ENCODE results near the gene RGMA.

The RGMA gene

DNA sequence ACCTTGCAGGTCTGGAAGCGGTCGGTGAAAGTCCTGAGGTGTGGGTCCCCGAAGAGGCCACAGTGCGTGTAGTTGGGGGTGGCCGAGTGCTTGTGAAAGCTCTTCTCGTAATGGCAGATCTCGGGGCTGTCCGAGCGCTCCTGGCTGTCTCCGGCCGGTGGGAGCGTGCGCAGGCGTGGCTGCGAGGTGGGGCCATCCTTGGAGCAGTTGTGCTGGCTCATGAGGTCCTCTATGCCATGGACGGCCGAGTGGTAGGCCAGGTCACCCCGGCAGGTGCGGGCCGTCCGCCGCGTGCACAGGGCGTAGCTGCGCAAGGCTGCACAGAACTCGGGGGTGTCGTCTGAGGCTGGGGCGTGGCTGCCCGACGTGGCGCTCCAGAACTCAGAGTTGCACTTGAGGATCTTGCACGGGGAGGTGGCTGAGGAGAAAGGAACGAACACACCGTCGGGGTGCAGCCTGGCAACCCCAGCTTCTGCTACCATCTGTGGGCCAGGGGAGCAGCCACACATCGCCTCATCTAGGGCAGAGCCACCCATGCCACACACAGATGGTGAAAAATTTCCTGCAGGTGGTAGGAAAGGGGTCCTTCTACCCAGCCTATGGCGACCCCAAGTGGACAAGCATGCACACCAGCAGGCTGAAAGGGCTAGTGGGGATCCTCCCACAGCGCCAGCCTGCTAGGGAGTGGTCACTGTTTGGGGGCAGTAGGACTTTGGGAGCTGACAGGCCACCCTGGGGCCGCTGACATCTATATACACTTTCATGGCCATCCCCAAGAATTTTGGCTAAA, 36.7 kb downstream of the RGMA start:
- FAIRE-seq, result no peak
- TF ChIP-seq SPI1 (IDR thresholded peaks at IDR 0.05; ENCODE audit: low read depth, low read length), result no peak
- no peak for TF ChIP-seq PAX5 (IDR thresholded peaks at IDR 0.05; ENCODE audit: insufficient read depth, low read length, severe bottlenecking)
- TF ChIP-seq TAF1 (IDR thresholded peaks at IDR 0.05; ENCODE audit: low read depth, low read length), result no peak
- TF ChIP-seq POLR2AphosphoS5 (IDR thresholded peaks at IDR 0.05; ENCODE audit: low read depth, low read length), result no peak
- no peak for TF ChIP-seq POU2F2 (IDR thresholded peaks at IDR 0.05; ENCODE audit: low read depth, low read length)
- no peak for TF ChIP-seq POLR2A (IDR thresholded peaks at IDR 0.05; ENCODE audit: low read depth, low read length)
- DNase-seq (ENCODE audit: insufficient read length, low spot score), result no peak

DNA sequence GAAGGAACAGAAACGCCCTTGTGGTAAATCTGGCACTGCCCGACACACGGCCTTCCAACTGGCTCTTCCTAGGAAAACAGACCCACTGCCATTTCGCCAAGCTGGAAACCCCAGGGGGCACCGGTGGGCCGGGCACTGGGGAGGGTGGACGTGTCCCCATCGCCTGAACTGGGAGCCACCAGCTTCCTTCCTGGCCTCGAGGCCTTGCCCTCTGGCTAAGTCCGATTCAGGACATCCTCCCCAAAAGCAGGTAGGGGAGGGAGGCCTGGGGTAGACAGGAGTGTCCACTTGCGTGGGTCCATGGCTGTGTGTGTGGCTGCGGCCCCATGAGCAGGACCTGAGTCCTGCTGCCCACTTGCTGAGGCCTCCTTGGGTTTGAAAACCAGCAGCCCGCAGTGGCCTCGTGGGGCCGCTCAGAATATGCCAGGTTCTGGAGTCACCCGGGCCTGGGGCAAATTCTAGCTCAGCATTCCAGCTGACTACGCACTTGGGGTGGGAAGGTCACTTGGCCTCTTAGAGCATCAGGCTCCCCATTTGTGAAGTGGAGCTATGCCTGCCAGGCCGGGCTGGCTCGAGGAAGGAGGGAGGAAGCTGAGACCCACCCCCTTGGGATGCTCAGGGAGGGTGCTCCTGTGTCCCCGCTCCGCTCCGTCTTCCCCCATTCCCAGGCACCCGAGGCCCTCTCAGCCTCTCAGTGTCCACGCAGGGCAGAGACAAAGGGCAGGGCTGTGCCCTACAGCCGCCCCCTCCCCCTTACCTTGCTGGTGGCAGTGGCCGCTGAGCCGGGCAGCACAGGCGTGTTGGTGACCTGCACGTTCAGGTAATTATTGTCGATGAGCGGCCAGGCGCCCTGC, 37.5 kb downstream of the RGMA start:
- no peak for TF ChIP-seq TAF1 (IDR thresholded peaks at IDR 0.05; ENCODE audit: low read depth, low read length)
- no peak for TF ChIP-seq POU2F2 (IDR thresholded peaks at IDR 0.05; ENCODE audit: low read depth, low read length)
- no peak for TF ChIP-seq SPI1 (IDR thresholded peaks at IDR 0.05; ENCODE audit: low read depth, low read length)
- no peak for TF ChIP-seq POLR2A (IDR thresholded peaks at IDR 0.05; ENCODE audit: low read depth, low read length)
- no peak for TF ChIP-seq POLR2AphosphoS5 (IDR thresholded peaks at IDR 0.05; ENCODE audit: low read depth, low read length)
- no peak for DNase-seq (ENCODE audit: insufficient read length, low spot score)
- no peak for FAIRE-seq

DNA sequence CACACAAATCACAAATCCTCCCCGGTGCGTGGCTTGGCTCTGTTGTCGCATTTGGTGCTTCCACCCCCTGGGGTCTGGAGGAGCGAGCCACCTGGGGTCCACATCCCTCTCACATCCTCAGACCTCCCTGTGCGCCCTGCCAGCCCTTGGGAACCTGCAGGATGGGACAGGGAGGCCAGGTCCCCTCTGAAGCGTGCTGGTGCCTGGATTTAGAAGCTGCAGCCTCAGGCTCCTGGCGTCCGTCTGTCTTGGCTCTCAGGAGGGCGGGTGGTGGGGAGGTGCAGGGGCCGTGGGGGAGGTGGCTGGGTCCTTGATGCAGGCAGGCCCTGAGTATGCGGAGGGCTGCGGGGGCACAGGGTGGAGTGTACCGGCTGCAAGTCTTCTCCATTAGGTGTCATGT, 38.4 kb downstream of the RGMA start:
- FAIRE-seq, result no peak
- TF ChIP-seq SPI1 (IDR thresholded peaks at IDR 0.05; ENCODE audit: low read depth, low read length) (no peak), PAX5 (IDR thresholded peaks at IDR 0.05; ENCODE audit: insufficient read depth, low read length, severe bottlenecking) (no peak), POLR2A (IDR thresholded peaks at IDR 0.05; ENCODE audit: low read depth, low read length) (no peak), TAF1 (IDR thresholded peaks at IDR 0.05; ENCODE audit: low read depth, low read length) (no peak), POLR2AphosphoS5 (IDR thresholded peaks at IDR 0.05; ENCODE audit: low read depth, low read length) (no peak), POU2F2 (IDR thresholded peaks at IDR 0.05; ENCODE audit: low read depth, low read length) (no peak)

DNA sequence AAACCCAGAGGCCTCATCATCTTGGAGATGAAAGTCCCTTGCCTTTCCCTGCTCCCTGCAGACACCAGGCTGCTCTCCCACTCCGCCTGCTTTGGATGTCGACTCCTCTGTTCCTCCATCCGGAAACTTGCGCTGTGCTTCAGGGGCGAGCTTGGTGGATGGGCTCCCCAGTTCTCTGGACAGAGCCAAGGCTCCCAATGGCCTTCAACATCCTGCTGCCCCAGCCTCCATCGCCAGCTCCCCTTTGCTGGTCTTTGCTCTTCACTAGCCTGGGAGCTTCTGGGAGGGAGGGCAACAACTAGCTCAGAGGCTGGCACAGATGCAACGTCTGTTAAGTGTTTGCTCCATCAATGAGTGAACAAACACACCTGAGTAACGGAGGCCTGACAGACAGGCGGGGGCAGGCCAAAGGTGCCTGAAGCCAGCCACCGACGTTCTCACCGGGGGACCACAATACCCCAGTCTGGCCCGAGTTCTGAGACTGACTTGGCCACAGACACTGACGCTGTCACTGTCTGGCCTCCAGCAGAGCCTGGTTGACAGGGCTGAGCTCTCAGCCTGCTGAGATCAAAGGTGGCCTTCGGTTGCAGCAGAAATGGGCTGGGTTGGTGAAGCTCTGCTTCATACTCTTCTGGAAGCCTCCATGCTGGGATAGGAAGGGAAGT, 39.0 kb downstream of the RGMA start:
- DNase-seq (ENCODE audit: insufficient read length, low spot score) (no peak), FAIRE-seq (no peak)
- TF ChIP-seq TAF1 (IDR thresholded peaks at IDR 0.05; ENCODE audit: low read depth, low read length) (no peak), SPI1 (IDR thresholded peaks at IDR 0.05; ENCODE audit: low read depth, low read length) (no peak), POU2F2 (IDR thresholded peaks at IDR 0.05; ENCODE audit: low read depth, low read length) (no peak), PAX5 (IDR thresholded peaks at IDR 0.05; ENCODE audit: insufficient read depth, low read length, severe bottlenecking) (no peak), POLR2A (IDR thresholded peaks at IDR 0.05; ENCODE audit: low read depth, low read length) (no peak), POLR2AphosphoS5 (IDR thresholded peaks at IDR 0.05; ENCODE audit: low read depth, low read length) (no peak)

More for the DNA sequence above, 38.4 kb downstream of the RGMA start:
- DNase-seq (ENCODE audit: insufficient read length, low spot score), result no peak

DNA sequence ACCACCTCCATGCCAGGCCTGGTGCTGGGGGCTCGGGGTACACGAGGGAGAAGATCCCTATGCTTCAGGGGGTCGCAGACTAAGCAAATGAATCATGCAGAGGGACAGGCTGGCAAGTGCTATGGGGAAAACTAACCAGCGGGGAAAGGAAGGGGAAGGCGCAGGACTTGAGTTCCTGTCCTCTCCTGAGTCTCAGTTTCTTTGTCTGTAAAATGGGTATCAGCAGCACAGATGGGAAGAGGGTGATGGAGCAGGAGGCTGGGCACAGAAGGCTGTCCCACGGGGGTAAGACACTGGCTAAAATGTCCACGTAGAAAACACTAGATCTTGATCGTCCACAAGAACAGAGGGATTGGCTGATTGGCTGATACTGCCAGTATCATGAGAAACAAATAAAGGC, 39.8 kb downstream of the RGMA start:
- FAIRE-seq (no peak), DNase-seq (ENCODE audit: insufficient read length, low spot score) (no peak)
- TF ChIP-seq PAX5 (IDR thresholded peaks at IDR 0.05; ENCODE audit: insufficient read depth, low read length, severe bottlenecking) (no peak), POLR2AphosphoS5 (IDR thresholded peaks at IDR 0.05; ENCODE audit: low read depth, low read length) (no peak), SPI1 (IDR thresholded peaks at IDR 0.05; ENCODE audit: low read depth, low read length) (no peak), POLR2A (IDR thresholded peaks at IDR 0.05; ENCODE audit: low read depth, low read length) (no peak), POU2F2 (IDR thresholded peaks at IDR 0.05; ENCODE audit: low read depth, low read length) (no peak), TAF1 (IDR thresholded peaks at IDR 0.05; ENCODE audit: low read depth, low read length) (no peak)

DNA sequence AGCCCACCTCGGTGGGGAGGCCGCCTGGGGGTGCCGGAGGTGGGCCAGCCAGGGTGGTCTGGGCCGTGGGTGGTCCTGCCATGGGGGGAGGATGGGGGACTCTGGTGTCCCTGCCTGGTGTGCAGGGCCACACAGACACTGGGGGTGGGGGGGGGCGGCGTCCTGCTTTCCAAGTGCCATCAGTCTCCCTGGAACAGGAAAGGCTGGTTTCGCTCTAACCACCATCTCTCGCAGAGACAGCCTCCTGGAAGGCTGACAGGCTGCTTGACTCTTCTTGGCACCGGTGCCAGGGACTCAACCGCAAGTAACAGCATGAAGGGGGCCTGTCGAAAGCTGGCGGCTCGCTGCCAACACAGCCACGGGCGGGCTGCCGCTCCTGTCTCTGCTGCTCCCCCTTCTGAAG, 40.3 kb downstream of the RGMA start:
- no peak for DNase-seq (ENCODE audit: insufficient read length, low spot score)

DNA sequence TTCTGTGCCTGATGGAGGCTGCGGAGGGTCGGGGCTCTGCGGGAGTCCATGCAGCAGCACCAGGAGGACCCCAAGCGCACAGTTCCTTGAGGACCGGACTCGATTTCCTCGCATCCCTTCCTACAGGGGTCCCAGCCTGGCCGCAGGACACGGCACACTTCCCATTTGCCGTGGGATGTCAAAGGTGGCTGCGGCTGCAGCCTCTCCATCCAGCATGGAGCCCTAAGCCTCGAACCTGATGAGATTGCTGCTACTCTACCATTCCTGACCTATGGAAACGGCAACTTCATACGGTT, 40.6 kb downstream of the RGMA start:
- no peak for TF ChIP-seq POU2F2 (IDR thresholded peaks at IDR 0.05; ENCODE audit: low read depth, low read length)
- TF ChIP-seq TAF1 (IDR thresholded peaks at IDR 0.05; ENCODE audit: low read depth, low read length), result no peak
- no peak for TF ChIP-seq PAX5 (IDR thresholded peaks at IDR 0.05; ENCODE audit: insufficient read depth, low read length, severe bottlenecking)
- TF ChIP-seq POLR2AphosphoS5 (IDR thresholded peaks at IDR 0.05; ENCODE audit: low read depth, low read length), result no peak
- TF ChIP-seq SPI1 (IDR thresholded peaks at IDR 0.05; ENCODE audit: low read depth, low read length), result no peak
- TF ChIP-seq POLR2A (IDR thresholded peaks at IDR 0.05; ENCODE audit: low read depth, low read length), result no peak
- DNase-seq (ENCODE audit: insufficient read length, low spot score) (no peak), FAIRE-seq (no peak)

More for the DNA sequence above, 40.3 kb downstream of the RGMA start:
- TF ChIP-seq PAX5 (IDR thresholded peaks at IDR 0.05; ENCODE audit: insufficient read depth, low read length, severe bottlenecking) (no peak), SPI1 (IDR thresholded peaks at IDR 0.05; ENCODE audit: low read depth, low read length) (no peak), POLR2A (IDR thresholded peaks at IDR 0.05; ENCODE audit: low read depth, low read length) (no peak), POU2F2 (IDR thresholded peaks at IDR 0.05; ENCODE audit: low read depth, low read length) (no peak), TAF1 (IDR thresholded peaks at IDR 0.05; ENCODE audit: low read depth, low read length) (no peak), POLR2AphosphoS5 (IDR thresholded peaks at IDR 0.05; ENCODE audit: low read depth, low read length) (no peak)
- FAIRE-seq, result no peak

DNA sequence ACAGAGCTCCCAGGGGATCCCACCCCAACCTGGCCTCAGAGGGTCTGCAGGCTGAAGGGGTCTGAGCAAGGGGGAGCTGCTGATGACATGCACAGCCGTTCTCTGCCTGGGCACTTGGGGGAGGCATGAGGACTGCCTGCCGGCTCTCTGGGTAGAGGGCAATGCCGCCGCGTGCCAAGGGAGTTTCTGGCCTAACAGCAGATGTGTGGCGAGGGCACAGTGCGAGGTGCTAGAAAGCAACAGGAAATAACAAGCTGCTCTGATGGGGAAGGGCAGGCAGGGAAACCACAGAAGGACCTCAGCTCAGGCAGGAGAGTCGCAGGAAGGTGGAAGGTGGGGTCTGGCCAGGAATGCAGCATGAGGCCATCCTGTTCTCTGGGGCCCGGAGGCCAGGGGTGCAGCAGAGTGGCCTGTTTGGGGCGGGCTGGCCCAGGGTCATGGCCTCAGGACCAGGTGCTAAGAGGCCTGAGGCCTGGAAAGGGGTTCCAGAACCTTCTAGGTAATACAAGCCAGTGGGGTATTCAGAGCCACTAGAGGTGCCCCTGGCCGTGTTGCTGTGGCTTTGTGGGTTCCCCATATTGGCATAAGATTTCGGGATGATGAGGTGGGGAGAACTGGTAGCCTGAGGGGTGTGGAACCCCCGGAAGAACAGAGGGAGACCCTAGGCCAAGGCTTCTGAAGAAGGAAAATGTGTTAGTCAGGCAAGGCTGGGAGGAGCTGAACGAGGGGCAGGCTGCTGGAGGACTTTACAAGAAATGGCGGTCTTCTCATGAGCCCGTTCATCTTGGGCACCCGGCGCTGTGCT, 41.2 kb downstream of the RGMA start:
- DNase-seq (ENCODE audit: insufficient read length, low spot score) (no peak), FAIRE-seq (no peak)
- no peak for TF ChIP-seq POU2F2 (IDR thresholded peaks at IDR 0.05; ENCODE audit: low read depth, low read length)
- TF ChIP-seq POLR2AphosphoS5 (IDR thresholded peaks at IDR 0.05; ENCODE audit: low read depth, low read length), result no peak
- no peak for TF ChIP-seq PAX5 (IDR thresholded peaks at IDR 0.05; ENCODE audit: insufficient read depth, low read length, severe bottlenecking)
- TF ChIP-seq POLR2A (IDR thresholded peaks at IDR 0.05; ENCODE audit: low read depth, low read length), result no peak
- no peak for TF ChIP-seq SPI1 (IDR thresholded peaks at IDR 0.05; ENCODE audit: low read depth, low read length)

Data from GM12891 (cell line).